Astrocyte of the spinal cord (primary cell): ENCODE data around the gene DHRSX.

ENCODE experiments used
- DNase-seq: peaks from one replicate; pipeline ENCODE4 v3.0.0; 2011; ENCODE audit warnings: low read depth, low spot score
- H3K4me3 ChIP-seq: 2 replicates; pipeline ENCODE4 v1.5.1; 2011; ENCODE audit warnings: low read depth, mild to moderate bottlenecking, low read length, moderate library complexity
- in situ Hi-C: cut with HindIII; loops from 2 replicates; pipeline ENCODE4 v1.10.0; 2017; ENCODE audit warnings: low sequenced_read_pairs
- TF ChIP-seq, protein P1 (sequence below): IDR thresholded peaks from 2 replicates; pipeline ENCODE4 v1.5.1; 2012; ENCODE audit warnings: low read depth, mild to moderate bottlenecking, low read length, inconsistent platforms

The DHRSX gene

DNA sequence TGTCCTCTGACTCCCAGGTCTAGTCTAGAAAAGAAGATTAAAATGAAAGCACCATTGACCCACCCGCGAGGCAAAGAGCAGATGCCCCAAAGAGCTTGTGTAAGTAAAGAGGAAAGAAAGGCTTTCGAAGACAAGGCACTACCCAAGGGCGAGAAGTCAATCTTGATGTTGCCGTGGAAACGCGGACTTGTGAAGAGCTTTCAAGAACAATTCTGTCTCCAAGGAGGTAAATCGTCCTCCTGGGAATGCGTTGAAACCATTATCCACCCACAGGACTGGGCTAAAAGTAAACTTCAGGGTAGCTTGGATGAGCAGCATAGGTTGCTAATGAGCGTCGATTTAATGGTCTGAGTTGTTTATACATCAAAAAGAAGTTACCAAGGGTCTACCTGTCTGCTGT is 189.3 kb downstream of the DHRSX start:
- no peak overlapping the region for H3K4me3 ChIP-seq
- TF ChIP-seq, protein P1, sequence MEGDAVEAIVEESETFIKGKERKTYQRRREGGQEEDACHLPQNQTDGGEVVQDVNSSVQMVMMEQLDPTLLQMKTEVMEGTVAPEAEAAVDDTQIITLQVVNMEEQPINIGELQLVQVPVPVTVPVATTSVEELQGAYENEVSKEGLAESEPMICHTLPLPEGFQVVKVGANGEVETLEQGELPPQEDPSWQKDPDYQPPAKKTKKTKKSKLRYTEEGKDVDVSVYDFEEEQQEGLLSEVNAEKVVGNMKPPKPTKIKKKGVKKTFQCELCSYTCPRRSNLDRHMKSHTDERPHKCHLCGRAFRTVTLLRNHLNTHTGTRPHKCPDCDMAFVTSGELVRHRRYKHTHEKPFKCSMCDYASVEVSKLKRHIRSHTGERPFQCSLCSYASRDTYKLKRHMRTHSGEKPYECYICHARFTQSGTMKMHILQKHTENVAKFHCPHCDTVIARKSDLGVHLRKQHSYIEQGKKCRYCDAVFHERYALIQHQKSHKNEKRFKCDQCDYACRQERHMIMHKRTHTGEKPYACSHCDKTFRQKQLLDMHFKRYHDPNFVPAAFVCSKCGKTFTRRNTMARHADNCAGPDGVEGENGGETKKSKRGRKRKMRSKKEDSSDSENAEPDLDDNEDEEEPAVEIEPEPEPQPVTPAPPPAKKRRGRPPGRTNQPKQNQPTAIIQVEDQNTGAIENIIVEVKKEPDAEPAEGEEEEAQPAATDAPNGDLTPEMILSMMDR, result no peak
- in situ Hi-C loops, result no loop called here
- DNase-seq, result peak; percentile 17

DNA sequence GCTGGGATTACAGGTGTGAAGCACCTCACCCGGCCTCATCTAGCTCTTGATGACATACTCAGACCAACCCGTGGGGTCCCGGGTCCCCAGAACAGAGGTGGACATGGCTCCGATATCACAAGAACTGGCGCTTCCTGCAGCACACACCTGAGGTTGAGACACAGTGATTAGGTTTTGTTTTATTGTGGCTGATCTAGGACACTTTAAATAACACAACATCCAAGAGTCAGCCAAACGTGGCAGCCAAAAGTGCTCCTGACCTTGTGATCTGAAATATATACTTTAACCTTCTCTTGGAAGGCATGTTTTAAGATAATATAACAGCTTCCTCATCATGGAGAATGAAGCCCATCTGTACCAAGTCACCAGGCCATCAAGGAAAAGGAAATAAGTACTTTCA is 198.9 kb downstream of the DHRSX start:
- in situ Hi-C loops, result no loop called here
- no peak for DNase-seq
- H3K4me3 ChIP-seq, result no peak overlapping the region
- TF ChIP-seq, protein P1, result no peak

DNA sequence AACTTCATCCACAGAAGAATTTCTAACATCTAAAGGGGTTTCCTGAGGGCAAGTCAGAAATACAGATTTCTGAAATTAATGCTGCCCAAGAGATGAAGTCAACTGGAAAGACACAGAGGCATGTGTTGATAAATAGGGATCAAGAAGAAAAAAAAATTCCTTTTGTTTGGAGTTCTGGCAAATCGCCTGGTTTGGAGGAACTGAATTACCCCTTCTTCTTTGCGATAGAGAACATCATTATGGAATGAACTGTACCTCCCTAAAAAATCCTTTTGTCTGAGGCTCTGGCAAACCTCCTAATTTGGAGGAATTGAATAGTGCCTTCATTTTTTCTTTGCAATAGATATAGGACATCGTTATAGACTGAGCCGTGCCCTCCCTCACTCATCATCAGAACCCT is 200.9 kb downstream of the DHRSX start:
- in situ Hi-C loops, result no loop called here

DNA sequence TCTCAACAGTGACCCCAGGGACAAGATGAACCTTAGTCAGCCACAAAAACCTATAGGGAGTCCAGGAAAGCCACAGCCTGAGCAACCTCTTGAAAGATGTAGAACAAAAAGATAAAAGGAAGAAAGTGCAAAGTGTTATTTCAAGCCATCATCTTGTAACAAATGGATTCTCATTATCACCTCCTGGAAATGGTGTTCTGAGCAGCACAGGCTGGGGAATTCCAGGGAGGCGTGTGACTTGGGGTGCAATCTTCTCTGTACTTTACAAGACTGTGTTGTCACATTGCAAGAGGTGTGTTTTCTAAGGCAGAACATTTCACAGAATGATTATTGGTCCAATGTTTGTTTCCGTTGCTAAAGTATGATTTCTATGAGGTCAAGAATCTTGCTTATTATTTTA is 214.0 kb downstream of the DHRSX start:
- in situ Hi-C loops, result no loop called here
- no peak overlapping the region for H3K4me3 ChIP-seq
- DNase-seq, result no peak

More for the DNA sequence above, 200.9 kb downstream of the DHRSX start:
- no peak for DNase-seq
- TF ChIP-seq, protein P1, result no peak
- no peak overlapping the region for H3K4me3 ChIP-seq

DNA sequence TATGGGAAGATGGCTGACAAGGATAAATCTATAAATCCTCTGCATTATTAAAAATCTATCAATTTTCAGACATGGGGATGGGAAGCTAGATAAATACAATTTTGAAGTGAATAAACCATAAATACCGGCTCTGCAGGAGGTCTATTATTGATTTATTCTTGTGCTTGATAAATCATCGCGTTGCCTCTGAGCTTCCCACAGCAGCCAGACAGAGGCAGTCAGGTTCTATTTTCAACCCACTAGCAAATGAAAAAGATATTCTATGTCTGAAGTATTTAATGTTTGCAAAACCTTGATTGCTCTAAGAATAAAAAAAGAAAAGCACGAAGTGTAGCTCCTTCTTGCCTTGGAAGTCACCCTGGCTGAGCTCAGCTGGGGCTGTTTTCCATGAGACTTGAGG is 216.2 kb downstream of the DHRSX start:
- in situ Hi-C loops, result no loop called here
- TF ChIP-seq, protein P1, result no peak
- no peak for DNase-seq
- H3K4me3 ChIP-seq, result no peak overlapping the region

More for the DNA sequence above, 214.0 kb downstream of the DHRSX start:
- TF ChIP-seq, protein P1, result no peak

DNA sequence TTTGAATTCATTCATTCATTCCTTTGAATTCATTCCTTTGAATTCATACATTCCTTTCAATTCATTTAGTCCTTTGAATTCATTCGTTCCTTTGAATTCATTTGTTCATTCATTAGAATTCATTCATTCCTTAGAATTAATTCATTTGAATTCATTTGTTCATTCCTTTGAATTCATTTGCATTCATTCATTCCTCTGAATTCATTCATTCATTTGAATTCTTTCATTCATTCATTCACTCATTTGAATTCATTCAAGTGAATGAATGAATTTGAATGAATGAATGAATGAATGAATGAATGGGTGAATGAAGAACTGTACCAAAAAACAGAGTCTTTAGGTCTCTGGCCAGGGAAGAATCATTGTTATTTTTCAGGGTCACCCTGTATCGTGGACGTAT is 216.6 kb downstream of the DHRSX start:
- no peak for DNase-seq
- in situ Hi-C loops, result no loop called here
- no peak overlapping the region for H3K4me3 ChIP-seq
- TF ChIP-seq, protein P1, result no peak
